ENCODE data around the gene OBSCN. TPM values are rescaled to one million over a fixed set of nuclear protein-coding genes. Genes with fewer than 3 reads are reported as not detected.

Gene OBSCN
- total and polyA plus RNA-seq, 2 of the 4 experiments (the other 2 are of a cell fraction) = 4.1 to 9.5 TPM

GRCh38 chr1:228305721-228306152 lies 97.9 kb downstream of the OBSCN start:
- in situ Hi-C loops (cut with MboI; ENCODE audit: low sequenced_read_pairs) = no loop called here
- intact Hi-C loops (cut with micrococcal nuclease) = no loop called here
- DNase-seq (no peak), ATAC-seq (ENCODE audit: low read depth) (no peak)
- Histone ChIP-seq H2BK120ac (ENCODE audit: low read depth, low read length) (no peak overlapping the region), H2BK15ac (ENCODE audit: low read depth, low read length) (no peak overlapping the region), H4K8ac (ENCODE audit: low read depth in 2 of 2, low read length in 2 of 2) (no peak overlapping the region), H3K36me3 (ENCODE audit: control insufficient read depth, insufficient read depth, low read length) (peaks cover 13% of the 10 kb centered on the region; the same call in 1 of the 2 replicates), H3K4ac (ENCODE audit: low read depth, low read length) (no peak overlapping the region), H3K27ac (ENCODE audit: insufficient read depth, low read length) (no peak overlapping the region), H4K91ac (ENCODE audit: insufficient read depth, low read depth, low read length) (no peak overlapping the region), H3K4me2 (ENCODE audit: low read depth, low read length) (no peak overlapping the region), H3K9me1 (ENCODE audit: insufficient read depth, low read length) (no peaks in the 10 kb centered on the region), H3K23ac (ENCODE audit: low read depth, low read length) (no peak overlapping the region), H2AK9ac (replicated peaks; ENCODE audit: low read depth, low read length, poor library complexity) (no peak overlapping the region), H2BK5ac (ENCODE audit: low read depth, low read length, poor library complexity, severe bottlenecking) (no peak overlapping the region), H3K4me3 (ENCODE audit: insufficient read depth, low read depth, low read length) (no peak overlapping the region), H3K79me1 (ENCODE audit: low read depth in 1 of 2, low read length in 2 of 2) (no peaks in the 10 kb centered on the region), H3K18ac (ENCODE audit: low read depth, low read length) (no peak overlapping the region), H3K14ac (replicated peaks; ENCODE audit: low read depth, low read length) (no peak overlapping the region), H3K9ac (ENCODE audit: low read depth, low read length) (no peak overlapping the region), H3K56ac (ENCODE audit: extremely low read depth, insufficient read depth, low read length) (no peak overlapping the region), H2AFZ (replicated peaks; ENCODE audit: low read length, poor library complexity) (peak overlapping the region; percentile 38), H2AK5ac (ENCODE audit: low read depth, low read length) (no peak overlapping the region), H3K27me3 (ENCODE audit: control insufficient read depth, insufficient read depth, low read length) (no peaks in the 10 kb centered on the region), H4K20me1 (ENCODE audit: insufficient read depth, low read length) (no peaks in the 10 kb centered on the region), H3K4me1 (ENCODE audit: control insufficient read depth, insufficient read depth, low read length) (no peaks in the 10 kb centered on the region), H4K5ac (ENCODE audit: low read depth, low read length) (no peak overlapping the region), H2BK20ac (ENCODE audit: low read depth, low read length) (no peak overlapping the region), H3K9me3 (ENCODE audit: control insufficient read depth, insufficient read depth, low read length) (peaks cover 17% of the 10 kb centered on the region)
- ChIA-PET CTCF (no interaction called here), POLR2A (ENCODE audit: unreplicated experiment) (no interaction called here)
- TF ChIP-seq, protein P1, sequence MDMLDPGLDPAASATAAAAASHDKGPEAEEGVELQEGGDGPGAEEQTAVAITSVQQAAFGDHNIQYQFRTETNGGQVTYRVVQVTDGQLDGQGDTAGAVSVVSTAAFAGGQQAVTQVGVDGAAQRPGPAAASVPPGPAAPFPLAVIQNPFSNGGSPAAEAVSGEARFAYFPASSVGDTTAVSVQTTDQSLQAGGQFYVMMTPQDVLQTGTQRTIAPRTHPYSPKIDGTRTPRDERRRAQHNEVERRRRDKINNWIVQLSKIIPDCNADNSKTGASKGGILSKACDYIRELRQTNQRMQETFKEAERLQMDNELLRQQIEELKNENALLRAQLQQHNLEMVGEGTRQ (IDR thresholded peaks at IDR 0.05; ENCODE audit: low read depth, low read length) = no peak
- TF ChIP-seq, protein P2, sequence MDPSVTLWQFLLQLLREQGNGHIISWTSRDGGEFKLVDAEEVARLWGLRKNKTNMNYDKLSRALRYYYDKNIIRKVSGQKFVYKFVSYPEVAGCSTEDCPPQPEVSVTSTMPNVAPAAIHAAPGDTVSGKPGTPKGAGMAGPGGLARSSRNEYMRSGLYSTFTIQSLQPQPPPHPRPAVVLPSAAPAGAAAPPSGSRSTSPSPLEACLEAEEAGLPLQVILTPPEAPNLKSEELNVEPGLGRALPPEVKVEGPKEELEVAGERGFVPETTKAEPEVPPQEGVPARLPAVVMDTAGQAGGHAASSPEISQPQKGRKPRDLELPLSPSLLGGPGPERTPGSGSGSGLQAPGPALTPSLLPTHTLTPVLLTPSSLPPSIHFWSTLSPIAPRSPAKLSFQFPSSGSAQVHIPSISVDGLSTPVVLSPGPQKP (IDR thresholded peaks at IDR 0.05; ENCODE audit: borderline replicate concordance, low read depth, low read length) = no peak
- TF ChIP-seq MAZ (IDR thresholded peaks at IDR 0.05; ENCODE audit: borderline replicate concordance, low read depth, low read length) (no peak), CHD1 (IDR thresholded peaks at IDR 0.05; ENCODE audit: low read depth, low read length) (no peak), MXI1 (IDR thresholded peaks at IDR 0.05; ENCODE audit: borderline replicate concordance, low read depth, low read length) (no peak), BHLHE40 (IDR thresholded peaks at IDR 0.05; ENCODE audit: low read depth, low read length) (no peak), MAFK (IDR thresholded peaks at IDR 0.05; ENCODE audit: low read depth, low read length) (no peak), NFE2L2 (IDR thresholded peaks at IDR 0.05; ENCODE audit: low read depth, low read length) (no peak), RAD21 (IDR thresholded peaks at IDR 0.05; ENCODE audit: low read length) (no peak), RFX5 (IDR thresholded peaks at IDR 0.05; ENCODE audit: low read depth, low read length) (no peak), SMC3 (IDR thresholded peaks at IDR 0.05; ENCODE audit: low read depth, low read length) (no peak), POLR2A (IDR thresholded peaks at IDR 0.05; ENCODE audit: low read depth, low read length) (no peak), FOS (IDR thresholded peaks at IDR 0.05; ENCODE audit: low read depth, low read length) (no peak), CEBPB (IDR thresholded peaks at IDR 0.05; ENCODE audit: low read depth, low read length) (no peak), RCOR1 (IDR thresholded peaks at IDR 0.05; ENCODE audit: insufficient replicate concordance, low read length) (no peak), CTCF (conservative IDR thresholded peaks at IDR 0.05; ENCODE audit: low read depth, low read length) (no peak)
- BruUV-seq (replicated peaks) = no TSS peak
- dilution Hi-C loops (cut with HindIII; ENCODE audit: low sequenced_read_pairs, unreplicated experiment) = no loop called here
- 100% methylated on average over 1 of the region's 6 CpGs; no CpG with 5 or more reads in 1 of the 2 experiments for WGBS, 2 experiments (ENCODE audit: extremely low coverage in 2 of 2, insufficient read length in 1 of 2)
